MCF 10A (cell line): ENCODE data around the gene RUBCN. TPM values are rescaled to one million over a fixed set of nuclear protein-coding genes. Genes with fewer than 3 reads are reported as not detected.

Experiments
- BruUV-seq: library from RNA; stranded (reverse); fragments of 400-500 nt; replicated peaks from 2 replicates; lab custom pipeline; 2021; lab: Mats Ljungman, UMichigan
- CTCF ChIA-PET: fragments of 300-600 bp; sonication (Branson Sonifier 250); formaldehyde crosslinking; extraction: SDS; loops from one replicate; lab custom pipeline; 2021; ENCODE audit warnings: antibody characterized with exemption, inconsistent platforms; lab: Yijun Ruan, JAX
- POLR2A ChIA-PET: fragments of 300-600, 350-650 bp; sonication (Branson Sonifier 250); formaldehyde crosslinking; extraction: SDS; loops from one replicate; lab custom pipeline; 2020; ENCODE audit warnings: antibody characterized with exemption, inconsistent platforms; lab: Yijun Ruan, JAX
- DNase-seq: peaks from one replicate; pipeline ENCODE4 v3.0.0-alpha.2; 2018; ENCODE audit not compliant: unreplicated experiment
- H3K27ac Mint-ChIP-seq: one replicate; pipeline ENCODE4 v1.8.0; 2022; ENCODE audit warnings: mild to moderate bottlenecking, low read depth, mixed read lengths; ENCODE audit not compliant: unreplicated experiment
- H3K27me3 Mint-ChIP-seq: one replicate; pipeline ENCODE4 v1.8.0; 2022; ENCODE audit warnings: mixed read lengths; ENCODE audit not compliant: insufficient read depth, unreplicated experiment
- H3K36me3 Mint-ChIP-seq: one replicate; pipeline ENCODE4 v1.8.0; 2022; ENCODE audit warnings: mild to moderate bottlenecking, moderate library complexity, mixed read lengths; ENCODE audit not compliant: insufficient read depth, unreplicated experiment
- H3K4me1 Mint-ChIP-seq: one replicate; pipeline ENCODE4 v1.8.0; 2022; ENCODE audit warnings: mixed read lengths; ENCODE audit not compliant: insufficient read depth, unreplicated experiment
- H3K4me3 Mint-ChIP-seq: one replicate; pipeline ENCODE4 v1.8.0; 2022; ENCODE audit warnings: mild to moderate bottlenecking, moderate library complexity, mixed read lengths; ENCODE audit not compliant: unreplicated experiment
- H3K9me3 Mint-ChIP-seq: one replicate; pipeline ENCODE4 v1.8.0; 2022; ENCODE audit warnings: mixed read lengths; ENCODE audit not compliant: unreplicated experiment
- CTCF ChIP-seq: fragments of 200-600 bp; IDR thresholded peaks from one replicate; pipeline ENCODE4 v1.8.0; 2022; ENCODE audit warnings: antibody characterized with exemption, mild to moderate bottlenecking; ENCODE audit not compliant: unreplicated experiment
- intact Hi-C: fragments of 100-400 bp; cut with micrococcal nuclease; formaldehyde crosslinking; loops from 2 replicates; pipeline ENCODE4 v1.14.1; 2022
- total RNA-seq: library from RNA; stranded (reverse); gene quantifications from 2 replicates; pipeline ENCODE4 v1.2.3, GENCODE V29; 2022

Gene RUBCN
- total RNA-seq, 1 experiment from 2014 or later, result 29.9 TPM

- TF ChIP-seq CTCF, result no peak
- intact Hi-C loops, result no loop called here
- H3K4me3 Mint-ChIP-seq, result no peak overlapping the region
- BruUV-seq, result no TSS peak
- no peak overlapping the region for H3K27ac Mint-ChIP-seq
- no peaks in the 10 kb centered on the region for H3K27me3 Mint-ChIP-seq
- POLR2A ChIA-PET, result interaction anchor here (0.7 to 1.2 kb wide), 2 partner anchors 12 to 1858 kb away, joined by 3 read pairs; no protein-coding TSS in a partner anchor
- CTCF ChIA-PET, result no interaction called here
- H3K9me3 Mint-ChIP-seq, result peaks cover 2% of the 10 kb centered on the region
- H3K4me1 Mint-ChIP-seq, result no peaks in the 10 kb centered on the region
- DNase-seq, result no peak
- peaks cover 43% of the 10 kb centered on the region for H3K36me3 Mint-ChIP-seq
Observed at GRCh38 chr3:197685546-197685945, 51.2 kb downstream of the RUBCN start.

GRCh38 chr3:197683191-197683590 lies 53.5 kb downstream of the RUBCN start:
- POLR2A ChIA-PET, result interaction anchor here (1.2 kb wide), 1 partner anchor 11 kb away, joined by 3 read pairs; no protein-coding TSS in a partner anchor
- BruUV-seq, result no TSS peak
- no peak for TF ChIP-seq CTCF
- CTCF ChIA-PET, result no interaction called here
- no peak overlapping the region for H3K27ac Mint-ChIP-seq
- no peak overlapping the region for H3K4me3 Mint-ChIP-seq
- no peaks in the 10 kb centered on the region for H3K4me1 Mint-ChIP-seq
- intact Hi-C loops, result no loop called here
- peaks cover 39% of the 10 kb centered on the region for H3K36me3 Mint-ChIP-seq
- peaks cover 19% of the 10 kb centered on the region for H3K9me3 Mint-ChIP-seq
- no peaks in the 10 kb centered on the region for H3K27me3 Mint-ChIP-seq
- no peak for DNase-seq

GRCh38 chr3:197682713-197683112 lies 54.0 kb downstream of the RUBCN start:
- BruUV-seq, result no TSS peak

GRCh38 chr3:197680955-197681521 lies 55.7 kb downstream of the RUBCN start:
- Mint-ChIP-seq H3K36me3 (peaks cover 38% of the 10 kb centered on the region), H3K27ac (no peak overlapping the region)

More at GRCh38 chr3:197682713-197683112, 54.0 kb downstream of the RUBCN start:
- peaks cover 19% of the 10 kb centered on the region for H3K9me3 Mint-ChIP-seq
- no peaks in the 10 kb centered on the region for H3K4me1 Mint-ChIP-seq
- H3K27me3 Mint-ChIP-seq, result no peaks in the 10 kb centered on the region
- ChIA-PET POLR2A (no interaction called here), CTCF (no interaction called here)
- H3K4me3 Mint-ChIP-seq, result no peak overlapping the region
- DNase-seq, result peak; percentile 9
- H3K36me3 Mint-ChIP-seq, result peaks cover 44% of the 10 kb centered on the region
- no peak overlapping the region for H3K27ac Mint-ChIP-seq
- intact Hi-C loops, result no loop called here
- no peak for TF ChIP-seq CTCF

More at GRCh38 chr3:197680955-197681521, 55.7 kb downstream of the RUBCN start:
- Mint-ChIP-seq H3K4me1 (no peaks in the 10 kb centered on the region), H3K4me3 (no peak overlapping the region), H3K9me3 (peaks cover 19% of the 10 kb centered on the region), H3K27me3 (no peaks in the 10 kb centered on the region)
- intact Hi-C loops, result no loop called here
- ChIA-PET CTCF (no interaction called here), POLR2A (no interaction called here)
- no TSS peak for BruUV-seq
- no peak for DNase-seq
- TF ChIP-seq CTCF, result no peak
